Body of pancreas (tissue), 4 donors: ENCODE measurements around the gene NUFIP1.

ENCODE experiments used
- CTCF ChIP-seq, 7 experiments: fragments of 450-650 bp in 4 of 7; fragments of 200-600 bp in 3 of 7; sonication (generic) in 3 of 7; IDR thresholded peaks; one replicate each; pipeline ENCODE4 v1.5.1; 2016 to 2019; ENCODE audit warnings: antibody characterized with exemption in 7 of 7
- POLR2A ChIP-seq, 3 donors: fragments of 450-650 bp; IDR thresholded peaks; one replicate each; pipeline ENCODE4 v1.6.1; 2016; ENCODE audit warnings: antibody characterized with exemption in 3 of 3, mild to moderate bottlenecking in 2 of 3

GRCh38 chr13:44961997-44962396 lies 27.3 kb downstream of the NUFIP1 start:
- TF ChIP-seq CTCF (IDR thresholded peaks at IDR 0.05) (no peak), POLR2A (IDR thresholded peaks at IDR 0.05) (no peak)
